HG03025 (cell line): ENCODE measurements around the gene CLRN2.

Experiments used
- ATAC-seq: cut with Tn5 transposase; IDR thresholded peaks from one replicate; pipeline ENCODE4 v1.9.1; 2021; ENCODE audit warnings: mild to moderate bottlenecking, moderate library complexity; ENCODE audit not compliant: unreplicated experiment, low FRiP score

The CLRN2 gene

DNA sequence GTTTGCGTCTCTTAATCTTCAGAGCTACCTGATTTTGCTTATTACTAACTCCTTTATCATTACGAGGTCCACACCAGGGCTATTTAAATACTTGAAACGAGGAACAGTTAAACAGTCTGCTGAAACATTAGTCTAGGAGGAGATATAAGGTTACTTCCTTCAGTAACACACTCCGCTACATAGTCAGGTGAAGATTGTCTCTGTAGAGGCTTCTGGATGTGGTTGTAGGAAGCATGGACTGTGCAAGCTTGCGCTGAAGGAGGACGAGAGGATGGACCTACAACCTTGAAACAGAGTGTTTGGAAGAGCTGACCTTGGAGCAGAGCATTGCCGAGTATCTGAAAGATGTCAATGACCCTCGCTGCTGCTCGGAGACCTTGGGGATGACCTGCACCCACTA lies at the start of gene CLRN2:
Gene CLRN2 (plus strand): TSS at position 301 of the 400 bp plus-strand sequence. CDS start 102 bp downstream, outside the sequence.
- ATAC-seq = no peak

DNA sequence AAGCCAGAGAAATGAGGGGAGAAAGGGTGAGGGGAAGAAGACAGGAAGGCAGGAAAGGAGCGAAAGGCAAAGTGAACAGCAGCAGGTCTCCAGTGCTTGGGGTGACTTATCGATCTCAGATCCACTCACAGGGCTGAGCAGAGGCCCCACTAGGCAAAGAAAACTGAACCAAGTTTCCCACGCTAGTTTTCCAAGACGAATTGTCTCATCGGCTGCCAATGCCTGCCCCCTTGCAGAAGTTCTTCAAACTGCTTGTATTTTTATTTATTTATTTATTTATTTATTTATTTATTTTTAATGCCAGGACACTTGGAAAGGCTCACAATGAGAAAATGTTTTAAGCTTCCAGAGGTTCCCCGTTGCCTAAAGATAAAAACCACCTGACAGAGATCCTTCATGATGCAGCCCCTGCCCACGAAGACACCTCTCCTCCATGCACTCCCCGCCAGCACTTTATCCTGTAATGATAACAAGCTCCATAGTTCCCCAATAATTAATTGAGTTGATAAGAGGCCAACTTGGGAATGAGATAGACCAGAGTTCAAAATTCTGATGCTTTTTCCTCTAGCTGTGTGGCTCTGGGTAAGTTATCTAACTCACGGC lies 46.2 kb upstream of the CLRN2 start:
- ATAC-seq = no peak

- ATAC-seq = no peak
Observed at GRCh38 chr4:17469931-17470674, 44.9 kb upstream of the CLRN2 start.

DNA sequence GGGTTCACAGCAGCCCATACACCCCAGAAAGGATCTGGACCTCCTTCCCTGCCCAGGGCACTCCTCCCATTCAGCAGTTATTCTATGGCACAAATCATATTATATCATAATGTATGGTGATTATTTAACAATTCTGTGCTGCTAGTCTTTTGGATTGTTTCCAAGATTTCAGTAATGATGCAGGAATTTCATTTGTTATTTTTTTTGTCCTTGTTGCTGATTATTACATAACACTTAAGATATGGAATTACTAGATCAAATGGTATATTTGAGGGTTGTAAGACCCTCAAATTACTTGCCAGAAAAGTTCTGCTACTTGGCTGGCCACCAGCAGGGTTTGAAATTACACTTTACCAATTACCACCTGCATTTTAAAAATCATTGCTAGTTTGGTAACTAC lies 39.5 kb upstream of the CLRN2 start:
- ATAC-seq = no peak

DNA sequence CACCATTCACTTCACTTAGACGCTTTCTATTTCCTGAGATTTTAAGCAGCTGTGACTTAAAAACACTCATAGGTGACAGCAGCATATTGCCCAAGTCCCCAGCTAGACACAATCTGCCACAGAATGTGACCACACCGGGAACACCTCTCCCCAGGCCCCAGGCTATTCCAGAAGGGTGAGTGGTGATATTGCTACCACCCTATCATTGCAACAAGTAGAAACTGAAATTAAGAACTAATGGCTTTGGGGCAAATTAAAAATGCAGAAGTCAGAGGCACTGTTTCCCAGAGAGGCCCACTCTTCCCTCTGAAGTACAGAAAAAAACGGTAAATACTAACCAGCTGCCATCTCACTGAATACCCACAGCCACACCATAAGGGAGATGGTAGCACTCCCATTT lies 38.1 kb upstream of the CLRN2 start:
- ATAC-seq = no peak

- ATAC-seq = no peak
Observed at GRCh38 chr4:17477774-17478472, 37.0 kb upstream of the CLRN2 start.

DNA sequence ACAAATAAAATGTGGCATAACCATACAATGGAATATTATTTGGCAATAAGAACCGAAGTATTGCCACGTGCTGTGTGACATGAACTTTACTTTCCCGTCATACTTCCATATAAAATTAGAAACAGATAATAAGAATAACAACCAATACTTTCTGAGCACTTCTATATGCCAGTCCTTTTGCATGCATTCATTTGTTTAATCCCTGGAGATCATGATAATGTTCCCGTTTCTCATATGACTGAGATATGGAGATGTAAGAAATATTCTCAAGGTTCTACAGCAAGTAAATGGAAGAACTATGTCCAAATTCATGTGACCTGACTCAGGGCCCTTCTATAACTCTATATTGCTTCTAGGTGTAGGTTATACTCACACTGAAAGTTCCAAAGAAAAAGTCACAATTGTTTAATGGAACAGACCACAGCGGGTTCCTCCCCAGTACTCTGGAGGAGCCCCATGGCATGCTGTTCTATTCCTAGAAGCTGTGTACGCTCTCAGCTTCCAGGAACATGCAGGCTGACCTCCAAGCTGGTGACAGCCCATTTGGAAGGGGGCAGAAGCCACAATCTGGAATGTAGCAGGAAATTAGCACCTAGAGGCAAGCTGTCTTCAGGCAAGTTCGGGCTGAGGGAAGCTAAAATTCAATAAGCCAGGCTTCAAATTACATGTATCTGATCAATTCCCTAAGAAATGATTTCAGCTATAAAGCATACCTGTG lies 34.6 kb upstream of the CLRN2 start:
- no peak for ATAC-seq

DNA sequence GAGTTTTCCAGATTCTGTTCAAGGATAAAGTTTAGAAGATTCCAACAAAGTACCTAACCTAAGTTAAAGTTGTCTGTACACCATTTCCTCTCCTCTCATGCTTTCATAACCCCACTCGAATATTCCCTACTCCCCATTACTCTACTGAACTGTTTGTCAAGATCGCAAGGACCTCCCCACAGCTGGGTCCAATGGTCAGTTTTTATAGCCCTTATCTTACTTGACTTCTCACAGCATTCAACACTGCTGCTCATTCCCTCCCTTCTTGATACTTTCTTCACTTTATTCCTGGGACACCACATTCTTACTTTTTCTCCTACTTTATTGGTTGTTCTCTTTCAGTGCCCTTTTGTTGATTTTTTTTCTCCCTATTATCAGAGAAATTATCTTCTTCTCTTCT lies 34.0 kb upstream of the CLRN2 start:
- ATAC-seq = no peak

- no peak for ATAC-seq
Observed at GRCh38 chr4:17482716-17483115, 32.2 kb upstream of the CLRN2 start.

- no peak for ATAC-seq
Observed at GRCh38 chr4:17489123-17489522, 25.8 kb upstream of the CLRN2 start.

DNA sequence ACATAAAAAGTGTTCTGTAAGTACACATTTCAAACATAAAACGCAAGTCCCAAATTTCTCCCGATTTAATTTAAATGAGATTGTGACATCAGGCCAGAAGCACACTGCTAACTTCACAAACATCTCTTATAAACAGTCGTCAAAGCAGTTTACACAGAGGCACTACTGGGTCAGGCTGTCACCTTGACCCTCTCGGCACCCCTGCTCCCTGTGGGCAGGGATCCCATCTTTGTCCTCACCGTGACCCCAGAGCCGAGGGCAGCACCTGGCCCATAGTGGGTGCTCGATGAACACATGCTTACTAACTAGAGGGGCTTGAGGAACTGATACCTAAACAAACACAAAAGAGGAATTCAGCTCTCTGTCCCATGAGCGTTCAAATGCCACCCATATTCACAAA lies 25.2 kb upstream of the CLRN2 start:
- no peak for ATAC-seq

GRCh38 chr4:17490575-17491059 lies 24.3 kb upstream of the CLRN2 start:
- no peak for ATAC-seq

DNA sequence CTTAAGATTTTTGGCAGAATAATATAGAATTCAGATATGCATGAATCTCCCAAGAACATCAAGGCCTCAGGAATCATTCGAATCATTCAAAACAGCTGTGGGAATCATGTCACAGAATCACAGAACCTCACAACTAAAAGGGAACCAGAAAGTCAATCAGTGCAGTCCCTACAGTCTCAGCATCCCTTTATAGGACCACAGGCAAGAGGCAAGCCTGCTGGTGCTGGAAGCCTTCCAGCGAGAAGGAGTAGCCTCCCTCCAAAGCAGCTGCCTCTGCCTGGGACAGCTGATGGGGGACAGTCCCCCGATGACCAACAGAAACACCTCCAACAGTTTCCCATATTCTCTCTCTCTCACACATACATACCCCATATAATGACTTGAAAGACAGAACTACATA lies 23.8 kb upstream of the CLRN2 start:
- no peak for ATAC-seq

- no peak for ATAC-seq
Observed at GRCh38 chr4:17492058-17492741, 22.8 kb upstream of the CLRN2 start.

DNA sequence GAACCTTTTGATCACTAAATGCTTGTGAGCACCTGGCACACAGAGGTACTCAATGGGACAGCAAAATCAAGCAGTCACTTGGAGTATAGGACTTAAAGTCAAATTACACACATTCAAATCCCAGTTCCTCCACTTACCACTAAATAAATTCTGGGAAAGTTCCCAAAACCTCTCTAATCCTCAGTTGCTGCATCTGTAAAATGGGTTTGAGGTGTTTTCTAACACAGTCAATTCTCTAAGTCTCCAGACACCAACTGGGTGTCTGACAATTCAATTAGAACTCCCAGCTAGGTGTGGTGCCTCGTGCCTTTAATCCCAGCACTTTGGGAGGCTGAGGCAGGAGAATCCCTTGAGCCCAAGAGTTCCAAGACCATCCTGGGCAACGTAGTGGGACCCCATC lies 22.1 kb upstream of the CLRN2 start:
- ATAC-seq = no peak

- no peak for ATAC-seq
Observed at GRCh38 chr4:17493619-17494018, 21.3 kb upstream of the CLRN2 start.

DNA sequence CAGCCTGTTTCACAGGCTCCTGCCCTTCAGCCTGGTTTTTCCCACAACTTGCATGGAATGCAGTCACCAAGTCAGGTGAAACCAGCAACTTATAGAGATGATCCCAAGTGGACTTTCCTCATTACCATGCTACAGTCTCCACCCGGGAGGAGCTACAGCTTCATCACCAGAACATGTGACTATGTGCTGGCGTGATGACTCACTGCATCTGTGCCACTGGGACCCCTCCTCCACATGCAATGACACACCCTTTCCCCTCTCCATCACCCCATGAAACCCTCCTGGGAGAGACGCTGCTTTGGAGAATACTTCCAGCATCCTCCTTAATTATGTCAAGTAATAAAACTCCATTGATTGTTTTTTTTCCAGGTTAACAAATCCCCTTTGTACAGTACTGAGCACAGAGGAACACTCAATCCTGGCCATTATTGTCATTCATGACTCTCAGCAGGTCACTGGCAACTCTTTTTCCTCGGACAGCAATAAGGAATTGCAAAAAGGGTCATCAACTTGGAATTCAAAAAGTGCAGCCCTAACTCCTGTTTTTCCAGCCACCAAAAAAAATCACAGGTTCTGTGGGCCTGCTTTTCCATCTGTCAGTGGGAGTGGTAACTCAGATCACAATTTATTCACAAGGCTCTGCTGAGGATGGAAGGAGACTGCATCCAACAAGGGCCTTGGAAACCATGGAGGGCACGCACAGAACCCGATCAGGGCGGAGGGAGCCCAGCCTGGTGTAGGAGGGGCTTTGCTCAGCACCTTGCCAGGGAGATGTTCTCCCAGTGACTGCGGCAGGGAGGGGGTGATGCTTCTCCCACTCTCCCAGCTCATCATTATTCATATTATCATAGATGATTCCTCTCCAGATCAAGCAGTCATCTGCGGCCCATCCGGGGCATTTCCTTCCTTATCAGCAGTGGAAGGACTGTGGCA lies 20.4 kb upstream of the CLRN2 start:
- no peak for ATAC-seq

DNA sequence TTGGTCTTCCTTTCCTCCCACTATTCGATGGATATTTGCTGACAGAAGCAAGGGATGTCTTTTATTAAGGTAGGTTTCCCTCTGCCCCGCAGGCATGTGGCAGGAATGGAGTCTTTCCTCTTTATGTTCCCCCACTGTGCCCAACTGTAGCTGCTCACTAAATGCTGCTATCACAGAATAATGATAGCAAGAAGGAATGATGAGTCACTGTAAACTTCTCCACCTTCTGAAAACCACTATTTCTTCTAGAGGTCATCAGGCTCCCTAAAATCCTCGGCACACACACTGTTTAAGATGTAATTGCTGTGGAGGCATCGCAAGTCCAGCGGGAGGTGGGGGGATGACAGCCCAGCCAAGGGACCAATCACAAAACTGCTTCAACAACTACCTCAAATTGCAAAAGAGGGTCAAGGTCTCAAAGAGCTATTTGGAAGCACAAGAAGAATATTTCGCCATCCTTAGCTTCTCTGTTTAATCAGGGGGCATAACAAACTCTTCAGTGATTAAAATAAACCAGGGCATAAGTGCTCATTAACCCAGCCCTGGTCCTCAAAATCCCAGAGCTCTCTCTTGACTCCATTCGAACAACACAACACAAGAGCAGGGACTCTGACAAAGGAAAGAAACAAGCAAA lies 17.0 kb upstream of the CLRN2 start:
- ATAC-seq = no peak

GRCh38 chr4:17500574-17500973 lies 14.4 kb upstream of the CLRN2 start:
- no peak for ATAC-seq
